Sigmoid colon (tissue), 7 donors: Measurements from ENCODE around the gene C9. TPM values are rescaled to one million over a fixed set of nuclear protein-coding genes. Genes with fewer than 3 reads are reported as not detected.

Experiments
- DNase-seq: peaks from one replicate; pipeline ENCODE4 v3.0.0-alpha.2; 2019
- H3K27ac ChIP-seq, 4 donors: fragments of 200-600 bp; sonication (generic); one replicate each; pipeline ENCODE4 v1.5.1; 2016 to 2019; ENCODE audit warnings: mild to moderate bottlenecking in 1 of 4
- H3K27me3 ChIP-seq, 3 donors: fragments of 200-600 bp; sonication (generic); one replicate each; pipeline ENCODE4 v1.5.1; 2019; ENCODE audit warnings: mild to moderate bottlenecking in 1 of 3
- H3K36me3 ChIP-seq, 4 donors: fragments of 200-600 bp; sonication (generic); one replicate each; pipeline ENCODE4 v1.5.1; 2016 to 2019
- H3K4me1 ChIP-seq, 4 donors: fragments of 200-600 bp; sonication (generic); one replicate each; pipeline ENCODE4 v1.5.1; 2017 to 2019
- H3K4me3 ChIP-seq, 4 donors: fragments of 200-600 bp; sonication (generic); one replicate each; pipeline ENCODE4 v1.5.1; 2017 to 2019; ENCODE audit warnings: mild to moderate bottlenecking in 2 of 4, moderate library complexity in 1 of 4
- H3K9me3 ChIP-seq, 4 donors: fragments of 200-600 bp in 3 of 4; sonication (generic) in 3 of 4; one replicate each; pipeline versions ENCODE4 v1.5.1 to v1.6.1; 2013 to 2019
- CTCF ChIP-seq, 4 experiments: fragments of 450-650 bp in 3 of 4; fragments of 200-600 bp in 1 of 4; IDR thresholded peaks; one replicate each; pipeline ENCODE4 v1.5.1; 2016 to 2019; ENCODE audit warnings: antibody characterized with exemption in 4 of 4, mild to moderate bottlenecking in 3 of 4, moderate library complexity in 2 of 4
- EP300 ChIP-seq, 4 donors: sonication (generic); formaldehyde crosslinking; IDR thresholded peaks; one replicate each; pipeline ENCODE4 v1.6.1; 2017; ENCODE audit warnings: antibody characterized with exemption in 4 of 4
- POLR2A ChIP-seq, 2 donors: fragments of 450-650 bp; IDR thresholded peaks; one replicate each; pipeline ENCODE4 v1.6.1; 2016; ENCODE audit warnings: antibody characterized with exemption in 2 of 2, mild to moderate bottlenecking in 2 of 2, moderate library complexity in 2 of 2
- POLR2AphosphoS5 ChIP-seq, 4 donors: sonication (generic); formaldehyde crosslinking; IDR thresholded peaks; one replicate each; pipeline ENCODE4 v1.6.1; 2017; ENCODE audit warnings: antibody characterized with exemption in 4 of 4
- WGBS, 2 donors: extraction: QIAGEN DNeasy Blood & Tissue Kit; methylation state at CpG; one replicate each; pipeline ENCODE4 v1.1.7; 2013; 5-methylcytosine and 5-hydroxymethylcytosine counted together
- intact Hi-C: fragments of 100-400 bp; cut with DNase I; formaldehyde crosslinking; loops from one replicate; pipeline ENCODE4 v1.15.1; 2023
- polyA plus RNA-seq, 3 donors: library from polyadenylated mRNA; stranded (reverse); fragments of 200-250 nt; gene quantifications; one replicate each; pipeline ENCODE4 v1.2.3, GENCODE V29; 2013
- total RNA-seq, 4 donors: library from RNA; depleted of rRNA; stranded (reverse); fragments of >200 nt; gene quantifications; one replicate each; pipeline ENCODE4 v1.1.0, GENCODE V29; 2016
- donor health status: healthy with polysubstance abuse.
- donor health status: Bipolar disorder and iron deficiency.
- donor health status: healthy.

The C9 gene
- total and polyA plus RNA-seq, 7 donors = 0.06 TPM; not detected in 6

- 81% methylated on average over 3 of the region's 3 CpGs for WGBS, 2 donors
- Histone ChIP-seq H3K27ac (no peak overlapping the region), H3K4me1 (peaks cover 0 to 3% (median 0%) of the 10 kb centered on the region in 4 donors), H3K27me3 (no peaks in the 10 kb centered on the region), H3K4me3 (no peak overlapping the region), H3K36me3 (peaks cover 0 to 68% (median 25%) of the 10 kb centered on the region in 4 donors), H3K9me3 (no peaks in the 10 kb centered on the region)
- DNase-seq = no peak
- intact Hi-C loops = loop anchor here (5.0 to 10.0 kb wide), 3 partner anchors 48 to 188 kb away; partner anchors contain the start of gene FYB1
- TF ChIP-seq POLR2AphosphoS5 (IDR thresholded peaks at IDR 0.05) = no peak
- no peak for TF ChIP-seq POLR2A (IDR thresholded peaks at IDR 0.05)
- no peak for TF ChIP-seq EP300 (IDR thresholded peaks at IDR 0.05)
- TF ChIP-seq CTCF (IDR thresholded peaks at IDR 0.05) = no peak
These were observed 15.4 kb upstream of the C9 start for GRCh38 chr5:39379693-39380092.

GRCh38 chr5:39377613-39378012 lies 13.3 kb upstream of the C9 start:
- Histone ChIP-seq H3K36me3 (peaks cover 0 to 76% (median 27%) of the 10 kb centered on the region in 4 donors), H3K4me1 (peaks cover 0 to 3% (median 0%) of the 10 kb centered on the region in 4 donors)
- 46 to 65% methylated on average over 2 of the region's 2 CpGs for WGBS, 2 donors

GRCh38 chr5:39376293-39376714 lies 12.0 kb upstream of the C9 start:
- WGBS, 2 donors = 29 to 64% methylated on average over 3 of the region's 3 CpGs
- no peak overlapping the region for H3K4me3 ChIP-seq
- TF ChIP-seq EP300 (IDR thresholded peaks at IDR 0.05) = no peak
- peak; percentile 47 to 81 (median 70) for TF ChIP-seq CTCF (IDR thresholded peaks at IDR 0.05)
- no peaks in the 10 kb centered on the region for H3K9me3 ChIP-seq
- peaks cover 0 to 76% (median 25%) of the 10 kb centered on the region in 4 donors for H3K36me3 ChIP-seq
- no peak for DNase-seq
- peaks cover 0 to 3% (median 0%) of the 10 kb centered on the region in 4 donors for H3K4me1 ChIP-seq
- H3K27ac ChIP-seq = no peak overlapping the region
- H3K27me3 ChIP-seq = no peaks in the 10 kb centered on the region
- intact Hi-C loops = loop anchor here (1.0 to 10.0 kb wide), 4 partner anchors 51 to 191 kb away; partner anchors contain the start of gene FYB1

More at GRCh38 chr5:39377613-39378012, 13.3 kb upstream of the C9 start:
- no peak overlapping the region for H3K4me3 ChIP-seq
- H3K27ac ChIP-seq = no peak overlapping the region
- intact Hi-C loops = loop anchor here (5.0 to 10.0 kb wide), 3 partner anchors 50 to 190 kb away; partner anchors contain the start of gene FYB1
- no peaks in the 10 kb centered on the region for H3K27me3 ChIP-seq
- no peak for TF ChIP-seq CTCF (IDR thresholded peaks at IDR 0.05)
- no peak for TF ChIP-seq EP300 (IDR thresholded peaks at IDR 0.05)
- no peak for TF ChIP-seq POLR2AphosphoS5 (IDR thresholded peaks at IDR 0.05)
- TF ChIP-seq POLR2A (IDR thresholded peaks at IDR 0.05) = no peak
- H3K9me3 ChIP-seq = no peaks in the 10 kb centered on the region
- DNase-seq = no peak

- Histone ChIP-seq H3K36me3 (peaks cover 0 to 63% (median 25%) of the 10 kb centered on the region in 4 donors), H3K27ac (no peak overlapping the region), H3K4me1 (peaks cover 0 to 3% (median 0%) of the 10 kb centered on the region in 4 donors), H3K9me3 (no peaks in the 10 kb centered on the region), H3K27me3 (no peaks in the 10 kb centered on the region), H3K4me3 (no peak overlapping the region)
- 23 to 79% methylated on average over 2 of the region's 2 CpGs for WGBS, 2 donors
- DNase-seq = no peak
- TF ChIP-seq POLR2A (IDR thresholded peaks at IDR 0.05) (no peak), CTCF (IDR thresholded peaks at IDR 0.05) (no peak), EP300 (IDR thresholded peaks at IDR 0.05) (no peak), POLR2AphosphoS5 (IDR thresholded peaks at IDR 0.05) (no peak)
- intact Hi-C loops = loop anchor here (10.0 kb wide), 1 partner anchor 159 kb away; the partner anchor contains the start of gene FYB1
These were observed 9.5 kb upstream of the C9 start for GRCh38 chr5:39373791-39374190.

- intact Hi-C loops = loop anchor here (10.0 kb wide), 1 partner anchor 156 kb away; the partner anchor contains the start of gene FYB1
- TF ChIP-seq CTCF (IDR thresholded peaks at IDR 0.05) = no peak
- TF ChIP-seq POLR2AphosphoS5 (IDR thresholded peaks at IDR 0.05) = no peak
- no peak for TF ChIP-seq EP300 (IDR thresholded peaks at IDR 0.05)
- TF ChIP-seq POLR2A (IDR thresholded peaks at IDR 0.05) = no peak
- WGBS, 2 donors = 39 to 73% methylated on average over 3 of the region's 3 CpGs
- Histone ChIP-seq H3K36me3 (peaks cover 0 to 54% (median 20%) of the 10 kb centered on the region in 4 donors), H3K4me1 (peaks cover 0 to under 1% (median 0%) of the 10 kb centered on the region in 4 donors), H3K4me3 (no peak overlapping the region), H3K27ac (no peak overlapping the region), H3K9me3 (no peaks in the 10 kb centered on the region), H3K27me3 (no peaks in the 10 kb centered on the region)
- DNase-seq = no peak
These were observed 7.0 kb upstream of the C9 start for GRCh38 chr5:39371367-39371635.
